ENCODE results near the gene ZNF189. TPM values are rescaled to one million over a fixed set of nuclear protein-coding genes. Genes with fewer than 3 reads are reported as not detected.

Gene ZNF189
- total and polyA plus RNA-seq, 4 donors, result 26.2 to 50.0 (median 37.5) TPM

DNA sequence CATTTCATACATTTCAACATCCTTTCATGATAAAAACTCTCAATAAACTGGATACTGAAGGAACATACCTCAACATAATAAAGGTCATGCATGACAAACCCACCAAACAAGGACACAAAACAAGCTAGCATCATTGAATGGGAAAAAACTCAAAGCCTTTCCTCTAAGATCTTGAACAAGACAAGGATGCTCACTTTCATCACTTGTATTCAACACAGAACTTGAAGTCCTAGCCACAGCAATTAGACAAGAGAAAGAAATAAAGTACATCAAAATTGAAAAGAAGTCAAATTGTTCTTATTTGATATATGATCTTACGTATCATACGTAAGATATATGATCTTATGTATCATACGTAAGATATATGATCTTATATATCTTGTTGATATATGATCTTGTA, 5.5 kb upstream of the ZNF189 start:
- Histone ChIP-seq H3K27ac (ENCODE audit: low read depth, low read length) (no peak overlapping the region), H3K36me3 (ENCODE audit: control insufficient read depth, insufficient read depth, low read length) (no peaks in the 10 kb centered on the region), H3K4me1 (ENCODE audit: control insufficient read depth, insufficient read depth, low read length) (no peaks in the 10 kb centered on the region), H3K4me3 (ENCODE audit: low read depth, low read length) (no peak overlapping the region), H3K9me3 (ENCODE audit: control insufficient read depth, insufficient read depth, low read length) (peaks cover 6% of the 10 kb centered on the region), H3K27me3 (ENCODE audit: control insufficient read depth, insufficient read depth, low read length) (no peaks in the 10 kb centered on the region)
- no CpG with 5 or more reads among the region's 3 CpGs for WGBS (ENCODE audit: insufficient coverage)
- no peak for DNase-seq (ENCODE audit: low read depth in 4 of 6, low spot score in 6 of 6)

DNA sequence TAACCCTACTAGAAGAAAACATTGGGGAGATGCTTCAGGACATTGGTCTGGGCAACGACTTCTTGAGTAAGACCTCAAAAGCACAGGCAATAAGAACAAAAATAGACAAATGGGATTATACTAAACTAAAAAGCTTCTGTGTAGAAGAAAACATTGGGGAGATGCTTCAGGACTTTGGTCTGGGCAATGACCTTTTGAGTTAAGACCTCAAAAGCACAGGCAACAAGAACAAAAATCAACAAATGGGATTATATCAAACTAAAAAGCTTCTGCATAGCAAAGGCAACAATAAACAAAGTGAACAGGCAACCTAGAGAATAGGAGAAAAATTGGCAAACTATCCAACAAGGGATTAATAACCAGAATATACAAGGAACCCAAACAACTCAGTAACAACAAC, 4.0 kb upstream of the ZNF189 start:
- Histone ChIP-seq H3K9me3 (ENCODE audit: control insufficient read depth, insufficient read depth, low read length) (peaks cover 6% of the 10 kb centered on the region), H3K36me3 (ENCODE audit: control insufficient read depth, insufficient read depth, low read length) (no peaks in the 10 kb centered on the region), H3K4me1 (ENCODE audit: control insufficient read depth, insufficient read depth, low read length) (no peaks in the 10 kb centered on the region), H3K4me3 (ENCODE audit: low read depth, low read length) (no peak overlapping the region), H3K27me3 (ENCODE audit: control insufficient read depth, insufficient read depth, low read length) (no peaks in the 10 kb centered on the region), H3K27ac (ENCODE audit: low read depth, low read length) (no peak overlapping the region)
- DNase-seq (ENCODE audit: low read depth in 4 of 6, low spot score in 6 of 6), result no peak
- no CpG with 5 or more reads among the region's 1 CpG for WGBS (ENCODE audit: insufficient coverage)

DNA sequence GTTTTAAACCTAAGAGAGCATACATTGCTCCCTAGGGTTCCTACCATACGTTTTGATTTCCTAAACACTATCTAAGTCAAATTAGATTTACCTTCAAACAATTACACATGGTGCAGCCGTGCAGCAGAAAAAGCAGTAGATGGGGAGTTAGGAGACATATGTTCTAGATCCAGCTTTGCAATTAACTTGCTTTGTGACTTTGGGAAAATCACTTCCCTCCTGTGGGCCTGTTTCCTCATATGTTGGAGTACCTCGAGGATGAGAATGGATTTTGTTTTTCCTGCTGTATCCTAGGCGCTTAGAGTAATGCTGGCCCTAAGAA, 944 bp upstream of the ZNF189 start:
- no peak for DNase-seq (ENCODE audit: low read depth in 4 of 6, low spot score in 6 of 6)
- Histone ChIP-seq H3K27me3 (ENCODE audit: control insufficient read depth, insufficient read depth, low read length) (no peaks in the 10 kb centered on the region), H3K9me3 (ENCODE audit: control insufficient read depth, insufficient read depth, low read length) (peaks cover 6% of the 10 kb centered on the region), H3K4me3 (ENCODE audit: low read depth, low read length) (peak overlapping the region; percentile 77), H3K36me3 (ENCODE audit: control insufficient read depth, insufficient read depth, low read length) (peaks cover 9% of the 10 kb centered on the region), H3K27ac (ENCODE audit: low read depth, low read length) (peak overlapping the region; percentile 78), H3K4me1 (ENCODE audit: control insufficient read depth, insufficient read depth, low read length) (no peaks in the 10 kb centered on the region)
- WGBS (ENCODE audit: insufficient coverage), result 0% methylated on average over 2 of the region's 4 CpGs

DNA sequence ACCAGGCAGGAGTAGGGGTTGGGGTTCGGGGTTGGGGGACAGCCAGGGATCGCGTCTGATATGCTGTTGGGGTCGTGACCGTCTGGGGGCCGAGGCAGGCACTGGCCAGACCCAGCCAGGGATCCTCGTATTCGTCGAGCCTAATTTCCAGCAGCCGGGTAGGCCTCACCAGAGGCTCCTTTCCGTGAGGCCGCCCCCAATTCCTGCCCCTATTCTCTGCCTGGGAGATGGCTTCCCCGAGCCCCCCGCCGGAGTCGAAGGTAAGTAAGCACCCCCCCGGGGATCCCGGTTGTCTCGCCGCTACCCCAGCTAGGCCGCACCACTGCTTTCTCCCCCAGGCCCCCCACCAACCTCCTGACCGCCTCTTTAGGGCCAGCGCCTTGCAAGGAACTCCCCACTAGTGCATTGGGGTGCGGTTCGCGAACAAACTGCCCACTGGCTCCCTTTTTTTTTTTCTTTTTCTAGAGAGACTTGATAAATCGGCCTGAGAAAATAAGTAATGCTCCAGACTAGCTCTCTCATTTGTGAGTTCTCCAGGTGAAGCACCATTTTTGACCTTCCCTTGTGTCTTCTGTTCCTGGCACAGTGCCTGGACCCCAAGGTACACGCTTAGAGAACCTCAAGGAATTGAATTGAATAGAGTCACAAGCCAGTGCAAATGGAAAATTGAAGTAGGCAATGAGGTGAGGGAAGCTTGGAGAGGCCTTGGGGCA, 435 bp downstream of the ZNF189 start:
- Histone ChIP-seq H3K36me3 (ENCODE audit: control insufficient read depth, insufficient read depth, low read length) (peaks cover 11% of the 10 kb centered on the region), H3K9me3 (ENCODE audit: control insufficient read depth, insufficient read depth, low read length) (peaks cover 5% of the 10 kb centered on the region), H3K4me1 (ENCODE audit: control insufficient read depth, insufficient read depth, low read length) (no peaks in the 10 kb centered on the region), H3K4me3 (ENCODE audit: low read depth, low read length) (peak overlapping the region; percentile 77), H3K27me3 (ENCODE audit: control insufficient read depth, insufficient read depth, low read length) (no peaks in the 10 kb centered on the region), H3K27ac (ENCODE audit: low read depth, low read length) (peak overlapping the region; percentile 80)
- peak in 2 of 6 donors; percentile 17 to 31 for DNase-seq (ENCODE audit: low read depth in 4 of 6, low spot score in 6 of 6)
- under 1% methylated on average over 22 of the region's 28 CpGs for WGBS (ENCODE audit: insufficient coverage)

DNA sequence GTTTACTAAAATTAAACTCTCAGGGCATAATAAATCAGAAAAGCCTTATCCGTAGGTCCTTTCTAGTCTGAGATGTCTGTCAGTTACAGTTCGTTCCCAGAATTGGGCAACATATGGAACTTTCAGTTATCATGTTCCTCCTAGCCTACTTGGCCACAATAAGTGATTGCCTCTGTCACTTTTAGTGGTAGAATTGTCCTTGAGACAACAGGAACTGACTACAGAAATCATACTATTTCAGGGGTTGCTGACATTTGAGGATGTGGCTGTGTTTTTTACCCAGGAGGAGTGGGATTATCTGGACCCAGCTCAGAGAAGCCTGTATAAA, 956 bp downstream of the ZNF189 start:
- Histone ChIP-seq H3K27ac (ENCODE audit: low read depth, low read length) (no peak overlapping the region), H3K4me3 (ENCODE audit: low read depth, low read length) (peak overlapping the region; percentile 77), H3K27me3 (ENCODE audit: control insufficient read depth, insufficient read depth, low read length) (no peaks in the 10 kb centered on the region), H3K9me3 (ENCODE audit: control insufficient read depth, insufficient read depth, low read length) (peaks cover under 1% of the 10 kb centered on the region), H3K4me1 (ENCODE audit: control insufficient read depth, insufficient read depth, low read length) (no peaks in the 10 kb centered on the region), H3K36me3 (ENCODE audit: control insufficient read depth, insufficient read depth, low read length) (peaks cover 11% of the 10 kb centered on the region)
- DNase-seq (ENCODE audit: low read depth in 4 of 6, low spot score in 6 of 6), result no peak
- 39% methylated on average over 2 of the region's 2 CpGs for WGBS (ENCODE audit: insufficient coverage)

DNA sequence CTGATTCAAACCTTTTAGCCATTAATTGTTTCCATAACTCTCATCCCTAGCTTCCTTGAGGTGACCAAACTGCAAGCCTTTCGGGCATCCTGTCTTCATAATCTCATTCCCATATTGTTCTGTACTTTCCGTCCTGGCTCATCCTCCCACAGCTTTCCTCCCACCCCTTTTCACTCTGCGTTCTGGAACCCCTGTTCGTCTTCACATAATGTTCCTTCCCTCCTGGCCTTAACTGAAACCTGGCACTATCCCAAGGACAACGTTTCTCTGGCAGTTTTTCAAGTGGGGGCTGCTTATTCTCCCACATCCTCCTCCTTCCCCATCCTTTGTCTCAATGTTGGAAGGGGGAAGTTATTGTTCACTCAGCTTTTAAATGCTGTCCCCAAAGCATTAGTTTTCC, 1.5 kb downstream of the ZNF189 start:
- H3K27ac ChIP-seq (ENCODE audit: low read depth, low read length), result no peak overlapping the region
- WGBS (ENCODE audit: insufficient coverage), result 43% methylated on average over 3 of the region's 5 CpGs
- peak overlapping the region; percentile 77 for H3K4me3 ChIP-seq (ENCODE audit: low read depth, low read length)

DNA sequence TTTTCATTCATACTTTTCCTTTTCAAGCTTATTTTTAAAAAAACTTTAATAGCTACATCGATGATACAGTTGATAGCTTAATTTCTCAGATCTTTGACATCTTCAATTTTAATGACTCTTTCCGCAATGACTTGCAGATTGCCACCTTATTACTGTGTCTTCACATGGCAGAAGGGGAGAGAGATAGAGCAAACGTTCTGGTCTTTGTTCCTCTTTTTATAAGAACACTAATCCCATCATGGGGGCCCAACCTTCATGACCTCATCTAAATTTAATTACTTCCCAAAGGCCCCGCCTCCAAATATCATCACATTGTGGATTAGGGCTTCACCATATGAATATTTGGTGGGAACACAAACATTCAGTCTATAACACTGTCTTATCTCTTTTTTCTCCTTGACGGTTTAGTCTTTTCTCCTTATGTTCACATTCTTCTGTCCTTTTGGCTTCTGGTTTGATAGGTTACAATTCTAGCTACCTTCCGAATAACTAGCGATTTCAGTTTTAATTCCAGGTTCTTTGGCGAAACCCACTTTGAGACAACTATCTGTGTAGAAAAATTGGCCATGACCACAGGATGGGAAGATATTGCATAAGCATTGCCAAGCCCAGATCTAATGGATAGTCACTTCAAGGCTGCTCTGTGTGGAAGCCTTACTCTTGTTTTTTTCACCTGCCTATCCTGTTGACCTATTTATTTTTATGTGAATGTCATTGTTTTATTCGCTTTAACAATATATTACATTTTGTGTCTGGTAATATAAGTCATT, 5.0 kb downstream of the ZNF189 start:
- Histone ChIP-seq H3K36me3 (ENCODE audit: control insufficient read depth, insufficient read depth, low read length) (peaks cover 24% of the 10 kb centered on the region), H3K27me3 (ENCODE audit: control insufficient read depth, insufficient read depth, low read length) (no peaks in the 10 kb centered on the region), H3K9me3 (ENCODE audit: control insufficient read depth, insufficient read depth, low read length) (peaks cover 10% of the 10 kb centered on the region), H3K4me3 (ENCODE audit: low read depth, low read length) (no peak overlapping the region), H3K4me1 (ENCODE audit: control insufficient read depth, insufficient read depth, low read length) (no peaks in the 10 kb centered on the region), H3K27ac (ENCODE audit: low read depth, low read length) (no peak overlapping the region)
- 67% methylated on average over 3 of the region's 9 CpGs for WGBS (ENCODE audit: insufficient coverage)
- no peak for DNase-seq (ENCODE audit: low read depth in 4 of 6, low spot score in 6 of 6)

More for the DNA sequence above, 1.5 kb downstream of the ZNF189 start:
- no peaks in the 10 kb centered on the region for H3K27me3 ChIP-seq (ENCODE audit: control insufficient read depth, insufficient read depth, low read length)
- no peaks in the 10 kb centered on the region for H3K9me3 ChIP-seq (ENCODE audit: control insufficient read depth, insufficient read depth, low read length)
- DNase-seq (ENCODE audit: low read depth in 4 of 6, low spot score in 6 of 6), result peak in 2 of 6 donors; percentile 49 to 53
- peaks cover 11% of the 10 kb centered on the region for H3K36me3 ChIP-seq (ENCODE audit: control insufficient read depth, insufficient read depth, low read length)
- no peaks in the 10 kb centered on the region for H3K4me1 ChIP-seq (ENCODE audit: control insufficient read depth, insufficient read depth, low read length)

DNA sequence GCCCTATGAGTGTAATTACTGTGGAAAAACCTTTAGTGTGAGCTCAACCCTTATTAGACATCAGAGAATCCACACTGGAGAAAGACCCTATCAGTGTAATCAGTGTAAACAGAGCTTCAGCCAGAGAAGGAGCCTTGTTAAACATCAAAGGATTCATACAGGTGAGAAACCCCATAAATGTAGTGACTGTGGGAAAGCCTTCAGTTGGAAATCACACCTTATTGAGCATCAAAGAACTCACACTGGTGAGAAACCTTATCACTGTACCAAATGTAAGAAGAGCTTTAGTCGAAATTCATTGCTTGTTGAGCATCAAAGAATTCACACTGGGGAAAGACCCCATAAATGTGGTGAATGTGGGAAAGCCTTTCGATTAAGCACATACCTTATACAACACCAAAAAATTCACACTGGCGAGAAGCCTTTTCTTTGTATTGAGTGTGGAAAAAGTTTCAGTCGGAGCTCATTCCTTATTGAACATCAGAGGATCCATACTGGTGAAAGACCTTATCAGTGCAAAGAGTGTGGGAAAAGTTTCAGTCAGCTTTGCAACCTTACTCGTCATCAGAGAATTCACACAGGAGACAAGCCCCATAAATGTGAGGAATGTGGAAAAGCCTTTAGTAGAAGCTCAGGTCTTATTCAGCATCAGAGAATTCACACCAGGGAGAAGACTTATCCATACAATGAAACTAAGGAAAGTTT, 9.9 kb downstream of the ZNF189 start:
- WGBS (ENCODE audit: insufficient coverage), result no CpG with 5 or more reads among the region's 5 CpGs
- no peak overlapping the region for H3K4me3 ChIP-seq (ENCODE audit: low read depth, low read length)
- no peak for DNase-seq (ENCODE audit: low read depth in 4 of 6, low spot score in 6 of 6)
- peaks cover 15% of the 10 kb centered on the region for H3K9me3 ChIP-seq (ENCODE audit: control insufficient read depth, insufficient read depth, low read length)
- H3K36me3 ChIP-seq (ENCODE audit: control insufficient read depth, insufficient read depth, low read length), result peaks cover 15% of the 10 kb centered on the region
- H3K27me3 ChIP-seq (ENCODE audit: control insufficient read depth, insufficient read depth, low read length), result no peaks in the 10 kb centered on the region
- H3K4me1 ChIP-seq (ENCODE audit: control insufficient read depth, insufficient read depth, low read length), result no peaks in the 10 kb centered on the region
- H3K27ac ChIP-seq (ENCODE audit: low read depth, low read length), result no peak overlapping the region

DNA sequence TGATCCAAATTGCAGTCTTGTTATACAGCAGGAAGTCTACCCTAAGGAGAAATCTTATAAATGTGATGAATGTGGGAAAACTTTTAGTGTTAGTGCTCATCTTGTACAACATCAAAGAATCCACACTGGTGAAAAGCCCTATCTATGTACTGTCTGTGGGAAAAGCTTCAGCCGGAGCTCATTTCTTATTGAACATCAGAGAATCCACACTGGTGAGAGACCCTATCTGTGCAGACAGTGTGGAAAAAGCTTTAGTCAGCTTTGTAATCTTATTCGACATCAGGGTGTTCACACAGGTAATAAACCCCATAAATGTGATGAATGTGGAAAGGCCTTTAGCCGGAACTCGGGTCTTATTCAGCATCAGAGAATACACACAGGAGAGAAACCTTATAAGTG, 10.4 kb downstream of the ZNF189 start:
- Histone ChIP-seq H3K27me3 (ENCODE audit: control insufficient read depth, insufficient read depth, low read length) (no peaks in the 10 kb centered on the region), H3K36me3 (ENCODE audit: control insufficient read depth, insufficient read depth, low read length) (peaks cover 15% of the 10 kb centered on the region), H3K27ac (ENCODE audit: low read depth, low read length) (no peak overlapping the region), H3K4me1 (ENCODE audit: control insufficient read depth, insufficient read depth, low read length) (no peaks in the 10 kb centered on the region), H3K9me3 (ENCODE audit: control insufficient read depth, insufficient read depth, low read length) (peaks cover 15% of the 10 kb centered on the region), H3K4me3 (ENCODE audit: low read depth, low read length) (no peak overlapping the region)
- no CpG with 5 or more reads among the region's 4 CpGs for WGBS (ENCODE audit: insufficient coverage)
- no peak for DNase-seq (ENCODE audit: low read depth in 4 of 6, low spot score in 6 of 6)
